Mammary epithelial cell (primary cell): ENCODE results near the gene DHX29.

Source experiments
- EZH2 ChIP-seq: IDR thresholded peaks from 2 replicates; pipeline ENCODE4 v1.6.1; 2012; ENCODE audit warnings: low read length, inconsistent platforms, borderline replicate concordance
- TF ChIP-seq, protein P1 (sequence below), 2 donors: IDR thresholded peaks in 1 of 2; conservative IDR thresholded peaks in 1 of 2; 2 replicates each; pipeline ENCODE4 v1.5.1; 2011 to 2012; ENCODE audit warnings: inconsistent platforms in 2 of 2, low read length in 2 of 2, mild to moderate bottlenecking in 2 of 2, control low read depth in 1 of 2, low read depth in 1 of 2; ENCODE audit not compliant: insufficient read depth in 1 of 2; ENCODE audit errors: extremely low read depth in 1 of 2

DNA sequence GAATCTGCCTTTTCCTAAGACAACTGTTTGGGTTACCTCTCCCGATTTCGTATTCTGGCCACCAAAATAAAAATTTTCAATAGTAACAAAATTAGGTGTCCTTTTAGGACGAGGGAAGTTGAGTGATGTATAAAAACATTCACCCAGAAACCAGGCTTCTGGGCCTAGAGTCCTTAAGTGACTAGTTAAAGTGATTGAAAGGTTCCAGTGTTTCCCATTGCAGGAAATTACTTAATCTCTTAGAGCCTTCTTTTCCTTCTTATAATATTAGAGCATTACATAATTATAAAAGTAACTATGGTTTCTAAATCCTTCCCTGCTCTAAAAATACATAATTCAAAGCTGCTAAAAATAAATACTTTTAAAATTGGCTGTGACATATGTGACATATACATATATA, 87.7 kb downstream of the DHX29 start:
- TF ChIP-seq, protein P1, sequence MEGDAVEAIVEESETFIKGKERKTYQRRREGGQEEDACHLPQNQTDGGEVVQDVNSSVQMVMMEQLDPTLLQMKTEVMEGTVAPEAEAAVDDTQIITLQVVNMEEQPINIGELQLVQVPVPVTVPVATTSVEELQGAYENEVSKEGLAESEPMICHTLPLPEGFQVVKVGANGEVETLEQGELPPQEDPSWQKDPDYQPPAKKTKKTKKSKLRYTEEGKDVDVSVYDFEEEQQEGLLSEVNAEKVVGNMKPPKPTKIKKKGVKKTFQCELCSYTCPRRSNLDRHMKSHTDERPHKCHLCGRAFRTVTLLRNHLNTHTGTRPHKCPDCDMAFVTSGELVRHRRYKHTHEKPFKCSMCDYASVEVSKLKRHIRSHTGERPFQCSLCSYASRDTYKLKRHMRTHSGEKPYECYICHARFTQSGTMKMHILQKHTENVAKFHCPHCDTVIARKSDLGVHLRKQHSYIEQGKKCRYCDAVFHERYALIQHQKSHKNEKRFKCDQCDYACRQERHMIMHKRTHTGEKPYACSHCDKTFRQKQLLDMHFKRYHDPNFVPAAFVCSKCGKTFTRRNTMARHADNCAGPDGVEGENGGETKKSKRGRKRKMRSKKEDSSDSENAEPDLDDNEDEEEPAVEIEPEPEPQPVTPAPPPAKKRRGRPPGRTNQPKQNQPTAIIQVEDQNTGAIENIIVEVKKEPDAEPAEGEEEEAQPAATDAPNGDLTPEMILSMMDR (conservative IDR thresholded peaks at IDR 0.05 in 1 of 2, IDR thresholded peaks at IDR 0.05 in 1 of 2; ENCODE audit: extremely low read depth in 1 of 2, insufficient read depth in 1 of 2, low read depth in 1 of 2, low read length in 2 of 2) = no peak
- TF ChIP-seq EZH2 = no peak
